HTR-8/SVneo (cell line): ENCODE results near the gene CLC.
"Not testable (repeated sequence)": the region's sequence is repeated elsewhere in the genome, so short reads cannot be mapped to it uniquely, and the experiment has no call there.

Source experiments
- DNase-seq: peaks from one replicate; pipeline ENCODE4 v3.0.0; 2011; ENCODE audit warnings: low spot score, mixed read lengths; ENCODE audit not compliant: insufficient read length
- FAIRE-seq: peaks from 2 replicates; lab custom pipeline; 2011; peaks lifted over from hg19 to GRCh38; lab: Jason Lieb, UNC

CLC gene

DNA sequence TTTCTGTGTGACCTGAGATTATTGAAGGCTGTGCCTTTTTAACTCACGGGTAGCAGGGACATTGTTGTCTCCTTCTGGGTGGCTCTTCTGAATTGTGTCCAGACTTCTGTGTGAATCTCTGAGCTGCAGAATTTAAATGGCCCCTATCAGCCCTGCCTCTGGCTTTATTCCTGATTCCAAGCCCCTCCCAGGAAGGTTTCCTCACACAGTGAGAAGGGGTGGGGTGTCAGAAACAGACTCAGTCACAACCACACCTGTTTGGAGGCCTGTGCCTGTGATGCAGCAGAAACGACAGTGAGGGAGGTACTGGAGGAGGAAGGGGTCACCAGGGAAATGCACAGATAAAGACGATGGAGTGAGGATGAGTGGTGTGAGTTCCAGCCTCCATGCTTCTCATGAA lies at the start of gene CLC:
Gene CLC (minus strand): TSS at position 139 of the 400 bp plus-strand sequence. CDS start 77 bp downstream, at position 62.
- FAIRE-seq, result no peak
- no peak for DNase-seq

DNA sequence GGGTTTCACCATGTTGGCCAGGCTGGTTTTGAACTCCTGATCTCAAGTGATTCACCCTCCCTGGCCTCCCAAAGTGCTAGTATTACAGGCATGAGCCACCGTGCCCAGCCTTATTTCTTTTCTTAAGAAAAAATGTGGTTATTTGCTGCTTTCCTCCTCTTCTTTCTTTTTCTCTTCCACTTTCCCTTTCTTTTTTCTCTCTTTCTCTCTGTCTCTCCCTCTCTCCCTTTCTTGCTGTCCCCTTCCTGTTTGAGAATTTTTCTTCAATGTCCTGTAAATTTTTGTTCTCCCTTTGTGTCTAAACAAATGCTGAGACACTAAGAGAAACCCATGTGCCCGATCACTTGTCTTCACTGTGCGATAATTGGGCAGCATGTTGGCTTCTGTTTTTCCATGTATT lies 43.1 kb upstream of the CLC start:
- FAIRE-seq (no peak), DNase-seq (no peak)

DNA sequence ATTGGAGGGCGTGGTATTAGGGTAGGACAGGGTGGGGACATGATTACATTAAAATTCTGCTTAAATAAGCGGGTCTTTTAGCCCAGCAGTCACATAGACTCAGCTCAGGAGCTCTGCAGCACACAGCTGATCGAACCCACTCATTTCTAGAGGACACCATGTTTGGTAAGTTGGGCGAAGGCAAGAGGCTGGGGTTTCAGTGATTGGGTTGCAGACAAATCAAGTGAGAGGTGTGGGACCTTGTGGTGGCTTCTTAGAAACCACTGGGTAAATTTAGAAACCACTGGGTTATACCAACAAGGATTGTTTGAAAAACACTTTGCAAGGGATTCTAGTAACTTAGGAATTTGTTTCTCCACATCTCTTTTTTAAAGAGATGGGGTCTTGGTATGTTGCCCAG lies 40.9 kb upstream of the CLC start, which contains the start of gene LEUTX:
Gene LEUTX (plus strand): TSS at position 92 of the 400 bp plus-strand sequence. CDS start 67 bp downstream, at position 159.
- DNase-seq (no peak), FAIRE-seq (no peak)

DNA sequence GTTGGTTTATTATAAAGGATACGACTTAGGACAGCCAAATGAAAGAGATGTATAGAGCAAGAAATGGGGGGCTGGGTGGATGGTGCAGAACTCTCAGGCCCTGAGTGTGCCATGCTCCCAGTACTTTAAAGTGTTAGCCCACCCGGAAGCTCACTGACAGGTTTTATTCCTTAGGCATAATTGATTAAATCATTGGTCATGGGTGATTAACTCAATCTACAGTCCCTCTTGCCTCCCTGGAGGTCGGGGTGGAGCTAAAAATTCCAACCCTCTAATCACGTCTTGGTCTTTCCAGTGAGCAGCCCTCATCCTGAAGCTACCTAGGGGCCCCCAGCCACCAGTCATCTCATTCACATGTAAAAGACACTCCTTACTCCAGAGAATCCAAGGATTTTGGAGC lies 31.0 kb upstream of the CLC start:
- FAIRE-seq (no peak), DNase-seq (no peak)

DNA sequence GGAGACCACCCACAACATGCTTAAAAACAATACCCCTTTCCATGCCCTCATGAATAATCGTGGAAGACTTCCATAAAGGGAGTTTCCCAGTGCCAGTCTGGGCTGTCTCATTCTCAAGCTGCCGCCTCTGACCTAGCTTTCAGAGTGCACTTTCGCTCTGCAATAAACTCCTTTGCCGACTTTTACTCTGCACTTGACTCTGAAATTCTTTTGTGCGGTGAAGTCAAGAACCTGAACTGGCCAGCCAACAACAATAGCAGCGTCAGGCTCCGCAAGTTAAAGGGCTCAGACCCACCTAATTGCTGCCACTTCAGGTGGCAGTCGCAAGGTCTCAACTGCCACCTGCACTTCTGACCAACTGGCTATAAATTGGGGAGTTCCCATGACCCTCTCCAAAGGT lies 30.5 kb upstream of the CLC start:
- DNase-seq, result no peak
- FAIRE-seq, result no peak

DNA sequence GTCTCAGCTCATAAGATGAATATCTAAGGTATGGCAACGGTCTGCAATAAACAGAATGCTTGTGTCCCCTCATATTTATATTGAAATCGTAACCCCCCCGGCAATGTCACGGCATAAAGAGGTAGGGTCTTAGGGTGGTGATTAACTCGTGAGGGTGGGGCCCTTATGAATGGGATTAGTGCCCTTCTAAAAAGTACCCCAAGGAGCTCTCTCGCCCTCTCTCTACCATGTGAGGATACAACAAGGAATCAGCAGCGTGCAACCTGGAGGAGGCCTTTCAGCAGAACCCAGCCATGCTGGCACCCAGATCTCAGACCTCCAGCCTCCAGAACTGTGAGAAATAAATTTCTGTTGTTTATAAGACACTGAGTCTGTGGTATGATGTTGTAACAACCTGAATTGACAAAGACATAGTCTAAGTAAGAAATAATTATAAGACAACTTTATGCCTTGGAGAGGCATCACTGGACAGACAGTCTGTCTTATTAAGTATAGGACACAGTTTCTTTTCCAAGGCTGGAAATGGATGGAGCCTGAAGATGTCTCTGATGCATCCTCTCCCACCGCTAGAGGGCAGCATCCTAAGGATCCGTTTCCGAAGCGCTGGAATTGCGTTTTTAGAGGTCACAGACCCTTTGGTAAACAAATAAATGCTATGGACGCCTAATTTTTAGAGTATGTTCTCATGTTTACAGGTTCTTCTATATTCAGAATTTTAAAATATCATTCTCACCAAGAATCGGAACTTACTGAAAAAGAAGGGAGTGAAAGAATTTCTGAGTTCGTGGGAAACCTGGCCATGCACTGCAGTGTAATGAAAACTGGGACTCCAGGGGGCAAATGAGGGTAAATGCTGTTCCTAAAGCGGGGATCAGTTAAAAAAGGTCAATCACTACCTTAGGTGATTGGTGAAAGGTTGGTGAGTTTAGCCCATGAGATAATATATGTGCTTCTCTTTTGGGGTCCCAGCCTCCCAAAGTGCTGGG lies 27.6 kb upstream of the CLC start:
- FAIRE-seq, result no peak
- DNase-seq, result peak; percentile 34

DNA sequence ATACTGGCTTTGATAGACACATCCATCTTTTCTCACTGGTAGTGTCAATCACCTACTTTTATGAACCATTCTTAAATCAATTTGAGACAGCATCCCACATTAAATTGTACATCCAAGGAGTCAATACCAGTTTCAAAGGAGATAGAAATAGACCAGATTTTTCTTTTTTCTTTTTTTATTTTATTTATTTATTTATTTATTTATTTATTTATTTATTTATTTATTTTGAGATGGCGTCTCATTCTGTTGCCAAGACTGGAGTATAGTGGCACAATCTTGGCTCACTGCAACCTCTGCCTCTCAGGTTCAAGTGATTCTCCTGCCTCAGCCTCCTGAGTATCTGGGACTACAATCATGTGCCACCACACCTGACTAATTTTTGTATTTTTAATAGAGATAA lies 24.0 kb upstream of the CLC start:
- not testable (repeated sequence) for DNase-seq, FAIRE-seq

DNA sequence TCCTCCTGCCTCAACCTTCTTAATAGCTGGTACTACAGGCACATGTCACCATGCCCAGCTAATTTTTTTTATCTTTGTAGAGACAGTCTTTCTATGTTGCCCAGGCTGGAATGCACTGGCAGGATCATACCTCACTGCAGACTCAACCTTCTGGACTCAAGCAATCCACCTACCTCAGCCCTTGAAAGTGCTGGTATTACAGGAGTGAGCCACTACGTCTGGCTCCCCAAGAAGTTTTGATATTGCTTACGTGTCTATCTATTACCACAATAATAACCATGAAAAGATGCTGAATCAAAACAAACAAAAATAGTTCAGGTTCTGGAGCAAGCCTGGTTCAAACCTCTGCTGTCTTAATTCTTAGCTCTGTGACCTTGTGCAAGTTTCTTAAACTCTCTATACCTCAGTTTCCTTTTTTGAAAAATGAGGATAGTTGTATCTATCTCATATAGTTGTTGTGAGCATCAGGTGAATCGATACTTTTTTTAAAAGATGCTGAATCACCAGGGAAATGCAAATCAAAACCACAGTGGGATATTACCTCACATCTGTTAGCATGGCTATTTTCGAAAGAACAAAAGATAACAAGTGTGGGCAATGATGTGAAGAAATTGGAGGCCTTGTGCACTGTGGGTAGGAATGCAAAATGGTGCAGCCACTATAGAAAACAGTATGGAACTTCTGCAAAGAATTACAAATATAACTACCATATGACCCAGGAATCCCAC lies 21.8 kb upstream of the CLC start:
- DNase-seq (no peak), FAIRE-seq (no peak)

DNA sequence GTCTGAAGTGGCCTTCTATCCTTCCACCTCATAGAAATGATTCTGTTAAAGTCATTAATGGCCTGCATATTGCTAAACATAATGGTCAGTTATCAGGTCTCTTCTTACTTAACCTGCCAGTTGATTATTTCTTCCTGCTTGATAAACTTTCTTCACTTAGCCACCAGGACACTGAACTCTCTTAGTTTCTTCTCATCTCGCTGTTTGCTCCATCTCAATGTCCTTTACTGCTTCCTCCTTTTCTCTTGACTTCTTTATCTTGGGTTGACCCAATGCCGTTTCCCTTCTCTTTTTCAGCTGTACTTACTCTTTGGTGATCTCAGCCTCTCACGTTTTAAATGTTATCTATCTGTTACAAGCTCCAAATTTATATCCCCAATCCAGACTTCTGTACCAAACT lies 17.1 kb upstream of the CLC start:
- DNase-seq (no peak), FAIRE-seq (no peak)

DNA sequence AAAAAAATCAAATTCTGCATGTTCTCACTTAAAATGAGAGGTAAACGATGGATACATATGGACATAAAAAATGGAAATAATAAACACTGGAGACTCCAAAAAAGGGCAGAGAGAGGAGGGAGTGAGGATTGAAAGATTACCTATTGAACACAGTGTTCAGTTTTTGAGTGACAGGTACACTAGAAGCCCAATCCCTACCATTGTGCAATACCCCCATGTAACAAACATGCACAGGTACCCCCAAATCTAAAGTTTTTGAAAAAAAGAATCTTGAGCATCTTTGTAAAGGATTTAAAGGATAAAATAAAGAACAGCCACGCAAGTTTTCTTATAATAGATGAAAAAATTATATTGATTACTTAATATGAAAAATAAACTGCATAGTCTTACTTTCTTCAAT lies 16.7 kb upstream of the CLC start:
- FAIRE-seq (no peak), DNase-seq (no peak)

DNA sequence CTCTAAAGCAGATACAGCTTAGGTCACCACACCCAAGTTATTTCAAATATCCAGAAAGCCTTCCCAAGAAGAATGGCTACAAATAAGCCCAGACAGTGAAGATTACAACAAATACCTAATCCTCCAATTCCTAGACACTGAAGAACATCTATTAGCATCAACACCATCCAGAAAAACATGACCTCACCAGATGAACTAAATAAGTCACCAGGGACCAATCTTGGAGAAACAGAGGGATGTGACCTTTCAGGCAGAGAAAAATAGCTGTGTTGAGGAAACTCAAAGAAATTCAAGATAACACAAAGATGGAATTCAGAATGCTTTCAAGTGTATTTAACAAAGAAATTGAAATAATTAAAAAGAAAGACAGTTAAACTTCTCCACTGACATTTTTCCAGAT lies 15.0 kb upstream of the CLC start:
- DNase-seq (no peak), FAIRE-seq (no peak)

DNA sequence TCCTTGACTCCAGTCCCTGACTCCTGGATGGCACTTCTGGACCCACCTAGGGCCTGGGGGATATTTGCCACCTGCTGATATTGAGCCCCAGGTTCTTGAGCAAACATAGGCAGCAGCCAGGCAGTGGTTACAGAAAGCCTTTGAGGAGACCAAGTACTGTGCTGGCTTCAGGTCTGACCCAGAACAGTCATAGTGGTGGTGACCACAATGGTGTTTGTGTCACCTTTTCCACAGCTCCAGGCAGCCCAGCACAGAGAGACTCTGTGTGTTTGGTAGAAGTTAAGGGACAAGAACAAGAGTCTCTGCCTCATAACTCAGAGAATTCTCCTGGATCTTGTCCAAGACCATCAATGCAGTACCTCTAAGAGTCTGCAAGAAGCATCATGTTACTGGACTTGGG lies 14.6 kb upstream of the CLC start:
- no peak for FAIRE-seq
- no peak for DNase-seq

DNA sequence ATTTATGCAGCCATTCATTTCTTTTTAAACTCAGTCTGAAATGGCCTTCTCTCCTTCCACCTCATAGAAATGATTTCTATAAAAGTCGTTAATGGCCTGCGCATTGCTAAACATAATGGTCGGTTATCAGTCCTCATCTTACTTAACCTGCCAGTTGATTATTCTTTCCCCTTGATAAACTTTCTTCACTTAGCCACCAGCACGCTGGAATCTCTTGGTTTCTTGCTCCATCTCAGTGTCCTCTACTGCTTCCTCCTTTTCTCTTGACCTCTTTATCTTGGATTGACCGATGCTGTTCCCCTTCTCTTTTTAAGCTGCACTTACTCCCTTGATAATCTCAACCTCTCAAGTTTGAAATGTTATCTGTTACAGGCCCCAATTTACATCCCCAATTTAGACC lies 12.2 kb upstream of the CLC start:
- DNase-seq (no peak), FAIRE-seq (no peak)

DNA sequence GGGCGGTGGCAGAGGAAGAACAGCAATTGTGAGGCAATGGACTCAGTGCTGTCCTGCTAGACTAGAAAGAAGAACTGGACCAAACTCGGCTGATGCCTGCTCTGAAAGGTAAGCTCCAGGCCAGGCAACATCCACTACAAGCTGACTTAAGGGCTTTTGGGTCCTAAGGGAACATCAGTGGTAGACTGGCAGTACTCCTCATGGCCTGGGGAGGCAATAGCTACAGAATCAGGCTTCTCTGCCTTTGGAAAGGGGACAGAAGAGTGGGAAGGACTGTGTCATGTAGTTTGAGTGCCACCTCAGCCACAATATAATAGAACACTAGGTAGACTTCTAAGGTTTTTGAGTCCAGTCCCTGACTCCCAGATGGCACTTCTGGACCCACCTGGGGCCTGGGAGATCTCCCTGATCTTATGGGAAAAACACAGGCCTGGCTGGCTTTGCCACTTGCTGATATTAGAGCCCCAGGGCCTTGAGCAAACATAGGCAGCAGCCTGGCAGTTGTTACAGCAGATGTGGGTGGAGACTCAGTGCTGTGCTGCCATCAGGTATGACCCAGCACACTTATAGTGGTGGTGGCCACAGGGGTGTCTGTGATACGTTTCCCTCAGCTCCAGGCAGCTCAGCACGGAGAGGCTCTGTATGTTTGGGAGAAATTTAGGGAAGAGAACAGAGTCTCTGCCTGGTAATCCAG lies 9.2 kb upstream of the CLC start:
- DNase-seq (no peak), FAIRE-seq (no peak)

DNA sequence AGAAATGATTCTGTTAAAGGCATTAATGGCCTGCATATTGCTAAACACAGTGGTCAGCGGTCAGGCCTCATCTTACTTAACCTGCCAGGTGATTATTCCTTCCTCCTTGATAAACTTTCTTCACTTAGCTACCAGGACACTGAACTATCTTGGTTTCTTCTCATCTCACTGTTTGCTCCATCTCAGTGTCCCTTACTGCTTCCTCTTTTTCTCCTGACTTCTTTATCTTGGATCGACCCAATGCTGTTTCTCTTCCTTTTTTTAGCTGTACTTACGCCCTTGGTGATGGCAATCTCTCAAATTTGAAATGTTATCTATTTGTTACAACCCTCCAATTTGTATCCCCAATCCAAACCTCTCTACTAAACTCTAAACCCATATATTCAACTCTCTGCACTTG lies 7.8 kb upstream of the CLC start:
- DNase-seq (no peak), FAIRE-seq (no peak)

DNA sequence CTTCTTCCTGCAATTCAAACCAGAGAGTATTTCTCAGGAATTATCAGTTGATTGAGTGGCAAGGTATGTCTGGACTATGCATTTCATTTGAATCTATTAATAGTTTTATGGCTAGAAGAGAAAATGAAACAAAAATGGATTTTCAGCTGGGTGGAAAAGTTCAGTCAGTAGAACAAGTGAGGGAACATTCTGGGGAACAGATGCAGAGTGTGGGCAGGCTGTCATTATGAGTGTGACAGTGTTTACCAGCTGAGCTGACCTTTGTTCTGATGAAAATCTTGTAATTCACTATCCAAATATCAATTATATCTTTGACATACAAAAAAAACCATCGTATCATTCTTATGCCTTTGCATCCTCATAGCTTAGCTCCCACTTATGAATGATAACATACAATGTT lies 2.6 kb upstream of the CLC start:
- FAIRE-seq (no peak), DNase-seq (no peak)

DNA sequence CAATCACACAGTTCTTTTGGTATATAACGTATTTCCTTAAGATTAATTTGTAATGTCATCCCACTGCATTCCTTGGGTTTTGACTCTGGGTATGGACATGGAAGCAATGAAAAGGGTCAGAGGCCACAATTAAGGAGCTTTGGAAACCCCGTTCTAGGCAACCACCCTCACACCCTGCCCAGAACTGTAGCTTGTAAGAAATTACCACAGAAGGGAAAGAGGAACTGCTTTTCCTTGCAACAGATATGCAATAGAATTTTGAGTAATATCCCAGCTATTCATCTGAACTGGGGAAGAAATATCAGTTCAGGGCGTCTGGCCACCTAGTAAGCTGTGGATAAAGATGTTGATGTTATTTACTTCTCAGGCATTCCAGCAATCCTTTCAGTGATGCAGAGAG lies 985 bp upstream of the CLC start:
- DNase-seq (no peak), FAIRE-seq (no peak)

DNA sequence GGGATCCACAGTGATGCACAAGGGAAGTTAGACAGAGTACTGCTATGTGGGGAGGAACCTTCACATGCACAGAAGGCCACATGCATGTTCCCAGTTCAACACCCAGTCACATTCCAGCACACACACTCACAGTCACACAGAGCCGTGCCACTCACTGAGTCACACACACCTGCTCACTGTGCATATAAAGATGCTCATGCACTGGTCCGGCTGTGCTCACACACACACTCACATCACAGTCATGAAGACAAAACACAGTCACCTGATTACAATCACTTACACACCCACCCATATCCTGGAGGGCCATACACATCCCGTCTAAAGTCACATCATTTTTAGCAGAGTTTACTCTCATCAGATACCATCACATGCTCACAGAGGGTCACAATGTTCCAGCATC lies 478 bp downstream of the CLC start:
- FAIRE-seq, result no peak
- no peak for DNase-seq

DNA sequence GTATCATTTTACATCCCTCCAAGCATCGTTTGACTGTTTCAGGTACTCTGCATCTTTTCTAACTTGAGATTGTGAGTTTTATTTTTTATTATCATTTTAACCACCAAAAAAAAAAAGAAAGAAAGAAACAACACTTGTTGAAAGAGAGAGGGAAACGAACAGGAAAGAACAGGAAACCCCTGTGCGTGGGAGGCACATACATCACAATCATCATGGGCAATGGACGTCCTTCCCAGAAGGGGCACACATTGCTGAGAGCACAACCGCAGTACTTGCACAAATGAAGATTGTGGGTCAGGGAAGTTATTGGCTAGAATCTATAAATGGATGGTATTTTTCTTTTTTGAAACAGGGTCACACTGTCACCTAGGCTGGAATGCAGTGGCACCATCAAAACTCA lies 1.7 kb downstream of the CLC start:
- no peak for FAIRE-seq
- no peak for DNase-seq

DNA sequence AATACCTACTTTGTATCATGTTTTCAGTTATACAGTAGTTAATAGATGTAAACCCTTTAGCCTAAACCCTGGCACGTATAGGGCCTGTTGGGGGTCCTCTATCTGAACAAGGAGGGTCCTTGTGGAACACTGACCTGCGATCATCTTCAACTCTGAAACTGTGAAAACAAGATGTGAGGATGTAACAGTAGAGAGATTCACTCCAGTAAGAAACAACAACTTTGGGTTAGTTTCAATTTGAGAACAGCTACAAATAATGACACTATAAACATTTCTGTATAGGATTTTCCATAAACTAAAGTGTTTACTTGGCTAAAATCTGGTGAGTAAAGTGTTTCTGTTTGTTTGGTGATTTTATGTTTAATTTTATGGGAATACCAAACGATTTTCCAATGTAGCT lies 2.1 kb downstream of the CLC start:
- FAIRE-seq (no peak), DNase-seq (no peak)

DNA sequence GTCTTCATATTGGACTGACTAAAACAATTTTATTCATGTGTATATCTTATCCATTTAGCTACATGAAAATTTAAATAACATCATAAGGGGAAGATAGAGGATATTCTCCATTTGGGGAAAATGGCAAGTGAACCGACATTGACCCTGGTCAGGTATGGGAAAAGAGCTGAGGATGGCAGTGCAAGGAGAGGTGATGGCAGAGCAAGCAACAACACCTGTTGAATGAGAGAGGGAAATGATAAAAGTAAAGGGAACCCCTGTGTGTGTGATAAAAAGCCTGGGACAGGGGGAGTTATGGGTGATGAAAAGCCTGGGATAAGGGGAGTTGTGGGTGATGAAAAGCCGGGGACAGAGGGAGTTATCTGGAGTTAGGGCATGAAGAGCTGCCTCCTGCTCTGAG lies 4.0 kb downstream of the CLC start:
- no peak for FAIRE-seq

More for the DNA sequence above, 4.0 kb downstream of the CLC start:
- DNase-seq, result no peak
